OCI-LY1 (cell line): Measurements from ENCODE around the gene USP15.

ENCODE experiments used
- EZH2 ChIP-seq: fragments of 200-600 bp; sonication (generic), shearing (Covaris generic); IDR thresholded peaks from 2 replicates; pipeline ENCODE4 v1.8.0; 2017; ENCODE audit warnings: borderline replicate concordance, mixed run types, mild to moderate bottlenecking, antibody characterized with exemption, low read length, moderate library complexity, mixed read lengths
- TF ChIP-seq, protein P1 (sequence below): fragments of 200-600 bp; sonication (generic), shearing (Covaris generic); IDR thresholded peaks from 2 replicates; pipeline ENCODE4 v1.5.1; 2017; ENCODE audit warnings: mild to moderate bottlenecking, antibody characterized with exemption, low read length, moderate library complexity, mixed read lengths

DNA sequence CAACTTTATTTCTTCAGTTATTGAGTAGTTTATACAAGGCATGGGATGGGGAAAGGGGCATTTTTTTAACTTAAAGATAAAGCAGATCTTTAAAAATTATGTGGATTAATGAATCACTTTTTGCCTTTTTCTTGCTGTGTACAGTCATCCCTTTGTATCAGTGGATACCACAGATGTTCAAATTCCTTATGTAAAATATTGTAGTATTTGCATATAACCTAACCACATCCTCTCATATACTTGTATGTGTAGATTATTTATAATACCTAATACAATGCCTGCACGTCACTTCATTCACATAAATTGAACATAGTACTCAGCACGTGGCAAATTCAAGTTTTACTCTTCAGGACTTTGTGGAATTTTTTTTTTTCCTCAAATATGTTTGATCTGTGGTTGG lies 139.9 kb downstream of the USP15 start:
- TF ChIP-seq, protein P1, sequence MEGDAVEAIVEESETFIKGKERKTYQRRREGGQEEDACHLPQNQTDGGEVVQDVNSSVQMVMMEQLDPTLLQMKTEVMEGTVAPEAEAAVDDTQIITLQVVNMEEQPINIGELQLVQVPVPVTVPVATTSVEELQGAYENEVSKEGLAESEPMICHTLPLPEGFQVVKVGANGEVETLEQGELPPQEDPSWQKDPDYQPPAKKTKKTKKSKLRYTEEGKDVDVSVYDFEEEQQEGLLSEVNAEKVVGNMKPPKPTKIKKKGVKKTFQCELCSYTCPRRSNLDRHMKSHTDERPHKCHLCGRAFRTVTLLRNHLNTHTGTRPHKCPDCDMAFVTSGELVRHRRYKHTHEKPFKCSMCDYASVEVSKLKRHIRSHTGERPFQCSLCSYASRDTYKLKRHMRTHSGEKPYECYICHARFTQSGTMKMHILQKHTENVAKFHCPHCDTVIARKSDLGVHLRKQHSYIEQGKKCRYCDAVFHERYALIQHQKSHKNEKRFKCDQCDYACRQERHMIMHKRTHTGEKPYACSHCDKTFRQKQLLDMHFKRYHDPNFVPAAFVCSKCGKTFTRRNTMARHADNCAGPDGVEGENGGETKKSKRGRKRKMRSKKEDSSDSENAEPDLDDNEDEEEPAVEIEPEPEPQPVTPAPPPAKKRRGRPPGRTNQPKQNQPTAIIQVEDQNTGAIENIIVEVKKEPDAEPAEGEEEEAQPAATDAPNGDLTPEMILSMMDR: no peak
- no peak for TF ChIP-seq EZH2
